Body of pancreas (tissue), 4 donors: ENCODE data around the gene SYTL5. TPM values are rescaled to one million over a fixed set of nuclear protein-coding genes. Genes with fewer than 3 reads are reported as not detected.
A peak's percentile ranks its signal among the peaks of the same experiment; 100 is the strongest.

Source experiments
- ATAC-seq: fragments of 150-250 bp; one replicate; pipeline ENCODE4 v1.9.1; 2016
- DNase-seq, 4 donors: peaks; one replicate each; pipeline ENCODE4 v3.0.0-alpha.2; 2019
- H3K27ac ChIP-seq, 4 donors: fragments of 200-600 bp; sonication (generic); 1 replicate in 3 of 4; 2 replicates in 1 of 4; pipeline versions ENCODE4 v1.5.1 to v1.6.1; 2016 to 2019; ENCODE audit warnings: mild to moderate bottlenecking in 1 of 4, mixed read lengths in 1 of 4, moderate library complexity in 1 of 4
- H3K27me3 ChIP-seq, 2 donors: fragments of 200-600 bp; sonication (generic); one replicate each; pipeline ENCODE4 v1.6.0; 2016; ENCODE audit warnings: mild to moderate bottlenecking in 1 of 2
- H3K36me3 ChIP-seq, 2 donors: fragments of 200-600 bp; sonication (generic); replicated peaks in 1 of 2; 2 replicates each; pipeline ENCODE4 v1.5.1; 2016; ENCODE audit warnings: low read depth in 2 of 2; ENCODE audit not compliant: insufficient read depth in 1 of 2
- H3K4me1 ChIP-seq: fragments of 200-600 bp; sonication (generic); one replicate; pipeline ENCODE4 v1.6.0; 2016
- H3K4me3 ChIP-seq, 2 donors: fragments of 200-600 bp; sonication (generic); 1 replicate in 1 of 2; 2 replicates in 1 of 2; pipeline ENCODE4 v1.5.1; 2016 to 2019
- H3K9me3 ChIP-seq, 3 donors: fragments of 200-600 bp; sonication (generic); 1 replicate in 2 of 3; 2 replicates in 1 of 3; pipeline ENCODE4 v1.5.1; 2016
- CTCF ChIP-seq, 7 experiments: fragments of 450-650 bp in 4 of 7; fragments of 200-600 bp in 3 of 7; sonication (generic) in 3 of 7; IDR thresholded peaks; one replicate each; pipeline ENCODE4 v1.5.1; 2016 to 2019; ENCODE audit warnings: antibody characterized with exemption in 7 of 7
- POLR2A ChIP-seq, 3 donors: fragments of 450-650 bp; IDR thresholded peaks; one replicate each; pipeline ENCODE4 v1.6.1; 2016; ENCODE audit warnings: antibody characterized with exemption in 3 of 3, mild to moderate bottlenecking in 2 of 3
- WGBS, 2 donors: methylation state at CpG; one replicate each; pipeline ENCODE4 v1.1.5; 2017; 5-methylcytosine and 5-hydroxymethylcytosine counted together
- intact Hi-C: fragments of 100-400 bp; cut with DNase I; formaldehyde crosslinking; loops from one replicate; pipeline ENCODE4 v1.15.1; 2023
- total RNA-seq, 2 donors: library from RNA; depleted of rRNA; stranded (reverse); fragments of >200 nt; gene quantifications; one replicate each; pipeline ENCODE4 v1.1.0, GENCODE V29; 2016

SYTL5 gene
- total RNA-seq, 2 donors from 2014 or later, result 5.3 to 7.3 TPM

GRCh38 chrX:38038501-38038900 lies 32.1 kb downstream of the SYTL5 start:
- TF ChIP-seq POLR2A (IDR thresholded peaks at IDR 0.05), result no peak
- TF ChIP-seq CTCF (IDR thresholded peaks at IDR 0.05), result no peak
- 25 to 31% methylated on average over 2 of the region's 2 CpGs for WGBS, 2 donors
- Histone ChIP-seq H3K4me1 (peaks cover 6% of the 10 kb centered on the region), H3K36me3 (no peaks in the 10 kb centered on the region), H3K4me3 (no peak overlapping the region), H3K27ac (no peak overlapping the region), H3K27me3 (no peaks in the 10 kb centered on the region), H3K9me3 (no peaks in the 10 kb centered on the region)
- DNase-seq (no peak), ATAC-seq (no peak)
- intact Hi-C loops, result no loop called here

GRCh38 chrX:38041237-38041636 lies 34.9 kb downstream of the SYTL5 start:
- WGBS, 2 donors, result 32 to 34% methylated on average over 3 of the region's 3 CpGs
- no peak overlapping the region for H3K27ac ChIP-seq
- DNase-seq (no peak), ATAC-seq (no peak)
- intact Hi-C loops, result no loop called here
- H3K4me3 ChIP-seq, result no peak overlapping the region
- peaks cover 6% of the 10 kb centered on the region for H3K4me1 ChIP-seq
- no peaks in the 10 kb centered on the region for H3K27me3 ChIP-seq
- no peaks in the 10 kb centered on the region for H3K9me3 ChIP-seq
- H3K36me3 ChIP-seq, result no peaks in the 10 kb centered on the region
- TF ChIP-seq CTCF (IDR thresholded peaks at IDR 0.05) (no peak), POLR2A (IDR thresholded peaks at IDR 0.05) (no peak)

GRCh38 chrX:38044701-38045100 lies 38.3 kb downstream of the SYTL5 start:
- DNase-seq (no peak), ATAC-seq (no peak)
- Histone ChIP-seq H3K4me3 (no peak overlapping the region), H3K4me1 (peaks cover 6% of the 10 kb centered on the region), H3K36me3 (no peaks in the 10 kb centered on the region), H3K27me3 (no peaks in the 10 kb centered on the region), H3K9me3 (no peaks in the 10 kb centered on the region), H3K27ac (no peak overlapping the region)
- intact Hi-C loops, result no loop called here
- WGBS, 2 donors, result 26 to 43% methylated on average over 3 of the region's 3 CpGs
- no peak for TF ChIP-seq CTCF (IDR thresholded peaks at IDR 0.05)
- no peak for TF ChIP-seq POLR2A (IDR thresholded peaks at IDR 0.05)

GRCh38 chrX:38045538-38046096 lies 39.3 kb downstream of the SYTL5 start:
- DNase-seq (peak; percentile 16 to 39 (median 28)), ATAC-seq (peak; percentile 55)
- Histone ChIP-seq H3K9me3 (no peaks in the 10 kb centered on the region), H3K36me3 (no peaks in the 10 kb centered on the region), H3K4me3 (no peak overlapping the region), H3K27me3 (no peaks in the 10 kb centered on the region), H3K27ac (no peak overlapping the region), H3K4me1 (peaks cover 6% of the 10 kb centered on the region)
- TF ChIP-seq POLR2A (IDR thresholded peaks at IDR 0.05) (no peak), CTCF (IDR thresholded peaks at IDR 0.05) (no peak)
- intact Hi-C loops, result no loop called here
- 18% methylated on average over 3 of the region's 3 CpGs for WGBS, 2 donors

GRCh38 chrX:38048886-38049285 lies 42.5 kb downstream of the SYTL5 start:
- DNase-seq (no peak), ATAC-seq (no peak)
- Histone ChIP-seq H3K36me3 (no peaks in the 10 kb centered on the region), H3K9me3 (no peaks in the 10 kb centered on the region), H3K4me1 (no peaks in the 10 kb centered on the region), H3K27ac (no peak overlapping the region), H3K27me3 (no peaks in the 10 kb centered on the region), H3K4me3 (no peak overlapping the region)
- WGBS, 2 donors, result 90 to 92% methylated on average over 1 of the region's 1 CpG
- TF ChIP-seq CTCF (IDR thresholded peaks at IDR 0.05) (no peak), POLR2A (IDR thresholded peaks at IDR 0.05) (no peak)
- intact Hi-C loops, result no loop called here
